GM12878 (cell line): ENCODE measurements around the gene SAXO1. TPM values are rescaled to one million over a fixed set of nuclear protein-coding genes. Genes with fewer than 3 reads are reported as not detected.

Source experiments
- ATAC-seq: fragments of 200-7000 bp; cut with Tn5 transposase; 3 replicates; pipeline ENCODE4 v1.9.1; 2020; ENCODE audit warnings: mild to moderate bottlenecking, moderate library complexity
- BruUV-seq: library from RNA; stranded (reverse); fragments of 400-500 nt; replicated peaks from 2 replicates; lab custom pipeline; 2021; lab: Mats Ljungman, UMichigan
- CTCF ChIA-PET: fragments of 300-600 bp; sonication (Branson Sonifier 250); formaldehyde crosslinking; extraction: SDS; loops from one replicate; lab custom pipeline; 2021; ENCODE audit warnings: inconsistent platforms; lab: Yijun Ruan, JAX
- POLR2A ChIA-PET: fragments of 350-600 bp; formaldehyde crosslinking; extraction: SDS; loops from one replicate; lab custom pipeline; 2021; ENCODE audit warnings: inconsistent platforms; lab: Charles Lee
- RAD21 ChIA-PET: fragments of 300-600 bp; sonication (Branson Sonifier 250); formaldehyde crosslinking; loops from one replicate; lab custom pipeline; 2023; ENCODE audit warnings: antibody characterized with exemption; ENCODE audit not compliant: unreplicated experiment; lab: Charles Lee
- SMC1A ChIA-PET: fragments of 300-600 bp; sonication (Branson Sonifier 250); formaldehyde crosslinking; loops from one replicate; lab custom pipeline; 2023; ENCODE audit not compliant: unreplicated experiment, uncharacterized antibody; lab: Charles Lee
- DNase-seq: peaks from one replicate; pipeline ENCODE4 v3.0.0-alpha.2; 2011; ENCODE audit warnings: low read depth, low spot score
- FAIRE-seq: peaks from 3 replicates; lab custom pipeline; 2011; peaks lifted over from hg19 to GRCh38; lab: Jason Lieb, UNC
- H2AFZ ChIP-seq: 2 replicates; pipeline ENCODE4 v1.6.0; 2011; ENCODE audit warnings: low read depth, low read length, control low read depth; ENCODE audit not compliant: control insufficient read depth
- H3K27ac ChIP-seq: 2 replicates; pipeline ENCODE4 v1.5.1; 2011; ENCODE audit warnings: control low read depth; ENCODE audit not compliant: control insufficient read depth, insufficient read depth
- H3K27me3 ChIP-seq, 2 experiments: replicated peaks in 1 of 2; 2 replicates each; pipeline versions ENCODE4 v1.6.0 to v1.6.1; 2011; ENCODE audit warnings: low read length in 1 of 2; ENCODE audit not compliant: control insufficient read depth in 2 of 2, insufficient read depth in 2 of 2
- H3K36me3 ChIP-seq, 2 experiments: 2 replicates each; pipeline ENCODE4 v1.5.1; 2011; ENCODE audit warnings: low read length in 1 of 2; ENCODE audit not compliant: control insufficient read depth in 2 of 2, insufficient read depth in 2 of 2
- H3K4me1 ChIP-seq: 2 replicates; pipeline ENCODE4 v1.6.1; 2011; ENCODE audit warnings: mild to moderate bottlenecking, low read length, moderate library complexity, mixed read lengths; ENCODE audit not compliant: control insufficient read depth, insufficient read depth
- H3K4me2 ChIP-seq: 2 replicates; pipeline ENCODE4 v1.6.0; 2011; ENCODE audit warnings: control low read depth; ENCODE audit not compliant: control insufficient read depth, insufficient read depth
- H3K4me3 ChIP-seq: fragments of 200-600 bp; sonication (generic); 2 replicates; pipeline ENCODE4 v1.5.1; 2016
- H3K79me2 ChIP-seq: 2 replicates; pipeline ENCODE4 v1.6.0; 2011; ENCODE audit warnings: low read length; ENCODE audit not compliant: control insufficient read depth, insufficient read depth
- H3K9ac ChIP-seq: 2 replicates; pipeline ENCODE4 v1.8.0; 2011; ENCODE audit warnings: low read length, control low read depth, mixed read lengths; ENCODE audit not compliant: control insufficient read depth, insufficient read depth
- H3K9me3 ChIP-seq: replicated peaks from 3 replicates; pipeline ENCODE4 v1.5.1; 2011; ENCODE audit warnings: mild to moderate bottlenecking, low read length; ENCODE audit not compliant: control insufficient read depth, insufficient read depth
- H4K20me1 ChIP-seq: 2 replicates; pipeline ENCODE4 v1.6.0; 2011; ENCODE audit not compliant: control insufficient read depth, insufficient read depth
- CBX5 ChIP-seq: sonication (generic); IDR thresholded peaks from 2 replicates; pipeline ENCODE4 v1.6.1; 2016; ENCODE audit warnings: low read depth, moderate library complexity, mild to moderate bottlenecking, inconsistent platforms
- HDGF ChIP-seq: fragments of 450-650 bp; IDR thresholded peaks from 2 replicates; pipeline ENCODE4 v1.6.1; 2016; ENCODE audit warnings: antibody characterized with exemption
- IRF4 ChIP-seq: IDR thresholded peaks from 2 replicates; pipeline ENCODE4 v1.6.1; 2011; ENCODE audit warnings: low read depth, low read length
- RBBP5 ChIP-seq: fragments of 200-600 bp; sonication (generic); conservative IDR thresholded peaks from 2 replicates; pipeline ENCODE4 v1.6.1; 2016
- SMAD1 ChIP-seq: fragments of 450-650 bp; IDR thresholded peaks from 2 replicates; pipeline ENCODE4 v1.6.1; 2018; ENCODE audit warnings: mild to moderate bottlenecking, low read depth; ENCODE audit not compliant: partially characterized antibody
- SMAD5 ChIP-seq: IDR thresholded peaks from 2 replicates; pipeline ENCODE4 v1.6.1; 2016; ENCODE audit warnings: antibody characterized with exemption, low read depth
- SMC3 ChIP-seq: IDR thresholded peaks from 2 replicates; pipeline ENCODE4 v1.6.1; 2011; ENCODE audit warnings: low read length, improper control_type of control experiment, borderline replicate concordance
- SUZ12 ChIP-seq: fragments of 200-600 bp; sonication (generic); IDR thresholded peaks from one replicate; pipeline ENCODE4 v1.6.1; 2018; ENCODE audit warnings: antibody characterized with exemption, mild to moderate bottlenecking; ENCODE audit not compliant: unreplicated experiment
- WGBS: methylation state at CpG from one replicate; pipeline ENCODE4 v1.1.6; 2016; ENCODE audit warnings: low lambda C conversion rate; ENCODE audit not compliant: insufficient replicate concordance, insufficient coverage; ENCODE audit errors: missing lambda C conversion rate; 5-methylcytosine and 5-hydroxymethylcytosine counted together
- in situ Hi-C: fragments of 300-500 bp; cut with MboI; formaldehyde crosslinking; loops from 9 replicates; pipeline ENCODE4 v1.14.3; 2018; ENCODE audit warnings: mixed read lengths
- intact Hi-C: fragments of 100-400 bp; cut with micrococcal nuclease; formaldehyde crosslinking; loops from one replicate; pipeline ENCODE4 v1.14.2; 2022; ENCODE audit not compliant: unreplicated experiment
- polyA plus RNA-seq, 11 experiments: library from polyadenylated mRNA; depleted of rRNA in 4 of 11; unstranded in 6 of 11; stranded (reverse) in 5 of 11; fragments of >200 nt; fragmentation: Nextera tagmentation in 4 of 11; fragmentation: Illumina TruSeq in 1 of 11; extraction: Ambion mirVana in 4 of 11; extraction: Trizol in 1 of 11; gene quantifications; 1 replicate in 1 of 11; 2 replicates in 10 of 11; pipeline versions ENCODE4 v1.2.1 to v1.2.3, GENCODE V29; 2011 to 2016; ENCODE audit warnings: inconsistent platforms in 2 of 11, missing spikeins in 2 of 11, low read depth in 1 of 11
- total RNA-seq, 4 experiments: library from RNA; depleted of rRNA in 3 of 4; stranded (reverse); fragments of >200 nt in 3 of 4; fragmentation: Illumina TruSeq in 1 of 4; extraction: Trizol in 1 of 4; gene quantifications; 2 replicates each; pipeline versions ENCODE4 v1.2.1 to v1.2.3, GENCODE V29; 2013 to 2021
- TF ChIP-seq, protein P1 (sequence below): fragments of 450-650 bp; IDR thresholded peaks from 2 replicates; pipeline ENCODE4 v1.6.1; 2018; ENCODE audit warnings: borderline replicate concordance, mild to moderate bottlenecking; ENCODE audit not compliant: partially characterized antibody
- TF ChIP-seq, protein P2 (sequence below): fragments of 450-650 bp; formaldehyde crosslinking; IDR thresholded peaks from 2 replicates; pipeline ENCODE4 v1.4.0; 2022; ENCODE audit warnings: mild to moderate bottlenecking, moderate library complexity
- TF ChIP-seq, protein P3 (sequence below), 3 experiments: IDR thresholded peaks in 2 of 3; conservative IDR thresholded peaks in 1 of 3; 2 replicates each; pipeline ENCODE4 v1.5.1; 2011; ENCODE audit warnings: low read depth in 3 of 3, low read length in 3 of 3, mild to moderate bottlenecking in 3 of 3, control low read depth in 2 of 3, moderate library complexity in 2 of 3, inconsistent platforms in 1 of 3, mixed read lengths in 1 of 3; ENCODE audit not compliant: control insufficient read depth in 2 of 3, insufficient read depth in 1 of 3; ENCODE audit errors: extremely low read depth in 1 of 3
- TF ChIP-seq, protein P4 (sequence below): fragments of 450-650 bp; IDR thresholded peaks from 2 replicates; pipeline ENCODE4 v1.6.1; 2017; ENCODE audit warnings: mild to moderate bottlenecking, moderate library complexity

The SAXO1 gene
- total and polyA plus RNA-seq, 10 of the 15 experiments (the other 5 are each of a cell fraction or from before 2014, with no cell fraction given) = under 0.01 to 0.01 TPM; not detected in 8

DNA sequence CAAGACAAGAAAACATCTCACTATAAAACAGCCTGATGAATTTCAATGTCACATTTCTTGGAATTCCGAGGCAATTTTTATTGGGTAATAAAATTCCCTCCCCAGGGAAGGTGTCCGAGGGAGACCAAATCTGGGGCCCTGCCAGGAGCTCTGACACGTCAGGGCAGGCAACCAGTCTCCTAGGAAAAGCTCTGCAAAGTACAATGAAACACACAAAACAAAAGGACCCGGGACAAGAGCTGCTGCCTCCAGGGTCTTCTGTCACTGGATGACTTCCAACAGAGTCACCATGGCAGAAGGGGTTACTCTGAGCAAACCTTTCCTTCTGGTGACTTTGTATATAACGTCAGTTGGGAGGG lies 50.8 kb downstream of the SAXO1 start:
- no peaks in the 10 kb centered on the region for H3K27me3 ChIP-seq
- ATAC-seq (no peak), FAIRE-seq (no peak), DNase-seq (no peak)
- SMC1A ChIA-PET = no interaction called here
- CTCF ChIA-PET = no interaction called here
- POLR2A ChIA-PET = no interaction called here
- no peak overlapping the region for H3K4me2 ChIP-seq
- in situ Hi-C loops (no loop called here), intact Hi-C loops (no loop called here)
- 2% methylated on average over 5 of the region's 5 CpGs for WGBS
- no peaks in the 10 kb centered on the region for H3K36me3 ChIP-seq
- no peak overlapping the region for H3K27ac ChIP-seq
- BruUV-seq = no TSS peak
- no peaks in the 10 kb centered on the region for H3K79me2 ChIP-seq
- RAD21 ChIA-PET = no interaction called here
- H3K4me3 ChIP-seq = no peak overlapping the region
- H3K4me1 ChIP-seq = no peaks in the 10 kb centered on the region
- no peaks in the 10 kb centered on the region for H3K9me3 ChIP-seq
- H4K20me1 ChIP-seq = no peaks in the 10 kb centered on the region
- H3K9ac ChIP-seq = no peak overlapping the region
- H2AFZ ChIP-seq = no peak overlapping the region
- TF ChIP-seq, protein P1, sequence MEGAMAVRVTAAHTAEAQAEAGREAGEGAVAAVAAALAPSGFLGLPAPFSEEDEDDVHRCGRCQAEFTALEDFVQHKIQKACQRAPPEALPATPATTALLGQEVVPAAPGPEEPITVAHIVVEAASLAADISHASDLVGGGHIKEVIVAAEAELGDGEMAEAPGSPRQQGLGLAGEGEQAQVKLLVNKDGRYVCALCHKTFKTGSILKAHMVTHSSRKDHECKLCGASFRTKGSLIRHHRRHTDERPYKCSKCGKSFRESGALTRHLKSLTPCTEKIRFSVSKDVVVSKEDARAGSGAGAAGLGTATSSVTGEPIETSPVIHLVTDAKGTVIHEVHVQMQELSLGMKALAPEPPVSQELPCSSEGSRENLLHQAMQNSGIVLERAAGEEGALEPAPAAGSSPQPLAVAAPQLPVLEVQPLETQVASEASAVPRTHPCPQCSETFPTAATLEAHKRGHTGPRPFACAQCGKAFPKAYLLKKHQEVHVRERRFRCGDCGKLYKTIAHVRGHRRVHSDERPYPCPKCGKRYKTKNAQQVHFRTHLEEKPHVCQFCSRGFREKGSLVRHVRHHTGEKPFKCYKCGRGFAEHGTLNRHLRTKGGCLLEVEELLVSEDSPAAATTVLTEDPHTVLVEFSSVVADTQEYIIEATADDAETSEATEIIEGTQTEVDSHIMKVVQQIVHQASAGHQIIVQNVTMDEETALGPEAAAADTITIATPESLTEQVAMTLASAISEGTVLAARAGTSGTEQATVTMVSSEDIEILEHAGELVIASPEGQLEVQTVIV = no peak
- no peak for TF ChIP-seq SUZ12
- no peak for TF ChIP-seq HDGF
- TF ChIP-seq, protein P2, sequence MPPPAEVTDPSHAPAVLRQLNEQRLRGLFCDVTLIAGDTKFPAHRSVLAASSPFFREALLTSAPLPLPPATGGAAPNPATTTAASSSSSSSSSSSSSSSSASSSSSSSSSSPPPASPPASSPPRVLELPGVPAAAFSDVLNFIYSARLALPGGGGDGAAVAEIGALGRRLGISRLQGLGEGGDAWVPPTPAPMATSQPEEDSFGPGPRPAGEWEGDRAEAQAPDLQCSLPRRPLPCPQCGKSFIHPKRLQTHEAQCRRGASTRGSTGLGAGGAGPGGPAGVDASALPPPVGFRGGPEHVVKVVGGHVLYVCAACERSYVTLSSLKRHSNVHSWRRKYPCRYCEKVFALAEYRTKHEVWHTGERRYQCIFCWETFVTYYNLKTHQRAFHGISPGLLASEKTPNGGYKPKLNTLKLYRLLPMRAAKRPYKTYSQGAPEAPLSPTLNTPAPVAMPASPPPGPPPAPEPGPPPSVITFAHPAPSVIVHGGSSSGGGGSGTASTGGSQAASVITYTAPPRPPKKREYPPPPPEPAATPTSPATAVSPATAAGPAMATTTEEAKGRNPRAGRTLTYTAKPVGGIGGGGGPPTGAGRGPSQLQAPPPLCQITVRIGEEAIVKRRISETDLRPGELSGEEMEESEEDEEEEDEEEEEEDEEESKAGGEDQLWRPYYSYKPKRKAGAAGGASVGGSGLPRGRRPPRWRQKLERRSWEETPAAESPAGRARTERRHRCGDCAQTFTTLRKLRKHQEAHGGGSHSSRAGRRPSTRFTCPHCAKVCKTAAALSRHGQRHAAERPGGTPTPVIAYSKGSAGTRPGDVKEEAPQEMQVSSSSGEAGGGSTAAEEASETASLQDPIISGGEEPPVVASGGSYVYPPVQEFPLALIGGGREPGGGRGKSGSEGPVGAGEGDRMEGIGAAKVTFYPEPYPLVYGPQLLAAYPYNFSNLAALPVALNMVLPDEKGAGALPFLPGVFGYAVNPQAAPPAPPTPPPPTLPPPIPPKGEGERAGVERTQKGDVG (CRISPR knock-in tag) = no peak
- no peak for TF ChIP-seq SMAD5
- no peak for TF ChIP-seq SMAD1
- TF ChIP-seq, protein P3, sequence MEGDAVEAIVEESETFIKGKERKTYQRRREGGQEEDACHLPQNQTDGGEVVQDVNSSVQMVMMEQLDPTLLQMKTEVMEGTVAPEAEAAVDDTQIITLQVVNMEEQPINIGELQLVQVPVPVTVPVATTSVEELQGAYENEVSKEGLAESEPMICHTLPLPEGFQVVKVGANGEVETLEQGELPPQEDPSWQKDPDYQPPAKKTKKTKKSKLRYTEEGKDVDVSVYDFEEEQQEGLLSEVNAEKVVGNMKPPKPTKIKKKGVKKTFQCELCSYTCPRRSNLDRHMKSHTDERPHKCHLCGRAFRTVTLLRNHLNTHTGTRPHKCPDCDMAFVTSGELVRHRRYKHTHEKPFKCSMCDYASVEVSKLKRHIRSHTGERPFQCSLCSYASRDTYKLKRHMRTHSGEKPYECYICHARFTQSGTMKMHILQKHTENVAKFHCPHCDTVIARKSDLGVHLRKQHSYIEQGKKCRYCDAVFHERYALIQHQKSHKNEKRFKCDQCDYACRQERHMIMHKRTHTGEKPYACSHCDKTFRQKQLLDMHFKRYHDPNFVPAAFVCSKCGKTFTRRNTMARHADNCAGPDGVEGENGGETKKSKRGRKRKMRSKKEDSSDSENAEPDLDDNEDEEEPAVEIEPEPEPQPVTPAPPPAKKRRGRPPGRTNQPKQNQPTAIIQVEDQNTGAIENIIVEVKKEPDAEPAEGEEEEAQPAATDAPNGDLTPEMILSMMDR (IDR thresholded peaks at IDR 0.05 in 2 of 3, conservative IDR thresholded peaks at IDR 0.05 in 1 of 3; ENCODE audit: control insufficient read depth in 2 of 3, extremely low read depth in 1 of 3, insufficient read depth in 1 of 3, low read depth in 3 of 3, low read length in 3 of 3) = no peak
- no peak for TF ChIP-seq RBBP5
- no peak for TF ChIP-seq IRF4
- no peak for TF ChIP-seq SMC3
- TF ChIP-seq CBX5 = no peak
- TF ChIP-seq, protein P4, sequence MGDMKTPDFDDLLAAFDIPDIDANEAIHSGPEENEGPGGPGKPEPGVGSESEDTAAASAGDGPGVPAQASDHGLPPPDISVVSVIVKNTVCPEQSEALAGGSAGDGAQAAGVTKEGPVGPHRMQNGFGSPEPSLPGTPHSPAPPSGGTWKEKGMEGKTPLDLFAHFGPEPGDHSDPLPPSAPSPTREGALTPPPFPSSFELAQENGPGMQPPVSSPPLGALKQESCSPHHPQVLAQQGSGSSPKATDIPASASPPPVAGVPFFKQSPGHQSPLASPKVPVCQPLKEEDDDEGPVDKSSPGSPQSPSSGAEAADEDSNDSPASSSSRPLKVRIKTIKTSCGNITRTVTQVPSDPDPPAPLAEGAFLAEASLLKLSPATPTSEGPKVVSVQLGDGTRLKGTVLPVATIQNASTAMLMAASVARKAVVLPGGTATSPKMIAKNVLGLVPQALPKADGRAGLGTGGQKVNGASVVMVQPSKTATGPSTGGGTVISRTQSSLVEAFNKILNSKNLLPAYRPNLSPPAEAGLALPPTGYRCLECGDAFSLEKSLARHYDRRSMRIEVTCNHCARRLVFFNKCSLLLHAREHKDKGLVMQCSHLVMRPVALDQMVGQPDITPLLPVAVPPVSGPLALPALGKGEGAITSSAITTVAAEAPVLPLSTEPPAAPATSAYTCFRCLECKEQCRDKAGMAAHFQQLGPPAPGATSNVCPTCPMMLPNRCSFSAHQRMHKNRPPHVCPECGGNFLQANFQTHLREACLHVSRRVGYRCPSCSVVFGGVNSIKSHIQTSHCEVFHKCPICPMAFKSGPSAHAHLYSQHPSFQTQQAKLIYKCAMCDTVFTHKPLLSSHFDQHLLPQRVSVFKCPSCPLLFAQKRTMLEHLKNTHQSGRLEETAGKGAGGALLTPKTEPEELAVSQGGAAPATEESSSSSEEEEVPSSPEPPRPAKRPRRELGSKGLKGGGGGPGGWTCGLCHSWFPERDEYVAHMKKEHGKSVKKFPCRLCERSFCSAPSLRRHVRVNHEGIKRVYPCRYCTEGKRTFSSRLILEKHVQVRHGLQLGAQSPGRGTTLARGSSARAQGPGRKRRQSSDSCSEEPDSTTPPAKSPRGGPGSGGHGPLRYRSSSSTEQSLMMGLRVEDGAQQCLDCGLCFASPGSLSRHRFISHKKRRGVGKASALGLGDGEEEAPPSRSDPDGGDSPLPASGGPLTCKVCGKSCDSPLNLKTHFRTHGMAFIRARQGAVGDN = no peak
